Mesendoderm (in vitro differentiated cells): ENCODE data around the gene DST.

Source experiments
- DNase-seq: peaks from one replicate; pipeline ENCODE4 v3.0.0; 2013
- H2AK5ac ChIP-seq: 2 replicates; pipeline ENCODE4 v1.6.1; 2013; ENCODE audit warnings: low read length, inconsistent platforms
- H2BK120ac ChIP-seq: 2 replicates; pipeline ENCODE4 v1.6.1; 2013; ENCODE audit warnings: low read depth, mild to moderate bottlenecking, low read length, moderate library complexity, mixed read lengths
- H2BK15ac ChIP-seq: replicated peaks from 2 replicates; pipeline ENCODE4 v1.6.1; 2013; ENCODE audit warnings: low read depth, mild to moderate bottlenecking, moderate library complexity
- H2BK5ac ChIP-seq: 2 replicates; pipeline ENCODE4 v1.6.1; 2013; ENCODE audit warnings: low read length, inconsistent platforms
- H3K18ac ChIP-seq: 2 replicates; pipeline ENCODE4 v1.6.1; 2013; ENCODE audit warnings: mild to moderate bottlenecking, low read length, mixed read lengths
- H3K23ac ChIP-seq: one replicate; pipeline ENCODE4 v1.6.1; 2013; ENCODE audit warnings: low read length
- H3K27ac ChIP-seq: 2 replicates; pipeline ENCODE4 v1.5.1; 2013; ENCODE audit warnings: low read depth, mild to moderate bottlenecking, inconsistent platforms, low read length, moderate library complexity
- H3K27me3 ChIP-seq: 2 replicates; pipeline ENCODE4 v1.6.1; 2013; ENCODE audit warnings: low read length, control low read depth, mild to moderate bottlenecking, inconsistent platforms; ENCODE audit not compliant: insufficient read depth, poor library complexity
- H3K36me3 ChIP-seq: 2 replicates; pipeline ENCODE4 v1.6.1; 2013; ENCODE audit warnings: low read length, inconsistent platforms; ENCODE audit not compliant: control insufficient read depth, insufficient read depth
- H3K4ac ChIP-seq: one replicate; pipeline ENCODE4 v1.6.1; 2013; ENCODE audit warnings: low read depth, mild to moderate bottlenecking, low read length, moderate library complexity
- H3K4me1 ChIP-seq: 2 replicates; pipeline ENCODE4 v1.6.1; 2013; ENCODE audit warnings: low read depth, low read length, inconsistent platforms; ENCODE audit not compliant: control insufficient read depth
- H3K4me2 ChIP-seq: 2 replicates; pipeline ENCODE4 v1.6.1; 2013; ENCODE audit warnings: low read length
- H3K4me3 ChIP-seq: 2 replicates; pipeline ENCODE4 v1.5.1; 2013; ENCODE audit warnings: mild to moderate bottlenecking, low read length
- H3K56ac ChIP-seq: one replicate; pipeline ENCODE4 v1.6.1; 2013; ENCODE audit warnings: low read length
- H3K79me1 ChIP-seq: 2 replicates; pipeline ENCODE4 v1.6.1; 2013; ENCODE audit warnings: low read length, inconsistent platforms
- H3K79me2 ChIP-seq: 2 replicates; pipeline ENCODE4 v1.6.1; 2013; ENCODE audit warnings: mild to moderate bottlenecking, low read length; ENCODE audit not compliant: control insufficient read depth, insufficient read depth
- H3K9ac ChIP-seq: 2 replicates; pipeline ENCODE4 v1.6.1; 2013; ENCODE audit warnings: low read length, inconsistent platforms
- H4K5ac ChIP-seq: one replicate; pipeline ENCODE4 v1.6.1; 2013; ENCODE audit warnings: low read length
- H4K8ac ChIP-seq: one replicate; pipeline ENCODE4 v1.6.1; 2013; ENCODE audit warnings: low read depth, mild to moderate bottlenecking, control low read depth, low read length, moderate library complexity
- WGBS: extraction: QIAGEN DNeasy Blood & Tissue Kit; methylation state at CpG from one replicate; pipeline ENCODE4 v1.1.7; 2013; ENCODE audit warnings: low lambda C conversion rate, missing lambda C conversion rate; ENCODE audit not compliant: insufficient coverage; ENCODE audit errors: extremely low coverage; 5-methylcytosine and 5-hydroxymethylcytosine counted together

Gene DST

DNA sequence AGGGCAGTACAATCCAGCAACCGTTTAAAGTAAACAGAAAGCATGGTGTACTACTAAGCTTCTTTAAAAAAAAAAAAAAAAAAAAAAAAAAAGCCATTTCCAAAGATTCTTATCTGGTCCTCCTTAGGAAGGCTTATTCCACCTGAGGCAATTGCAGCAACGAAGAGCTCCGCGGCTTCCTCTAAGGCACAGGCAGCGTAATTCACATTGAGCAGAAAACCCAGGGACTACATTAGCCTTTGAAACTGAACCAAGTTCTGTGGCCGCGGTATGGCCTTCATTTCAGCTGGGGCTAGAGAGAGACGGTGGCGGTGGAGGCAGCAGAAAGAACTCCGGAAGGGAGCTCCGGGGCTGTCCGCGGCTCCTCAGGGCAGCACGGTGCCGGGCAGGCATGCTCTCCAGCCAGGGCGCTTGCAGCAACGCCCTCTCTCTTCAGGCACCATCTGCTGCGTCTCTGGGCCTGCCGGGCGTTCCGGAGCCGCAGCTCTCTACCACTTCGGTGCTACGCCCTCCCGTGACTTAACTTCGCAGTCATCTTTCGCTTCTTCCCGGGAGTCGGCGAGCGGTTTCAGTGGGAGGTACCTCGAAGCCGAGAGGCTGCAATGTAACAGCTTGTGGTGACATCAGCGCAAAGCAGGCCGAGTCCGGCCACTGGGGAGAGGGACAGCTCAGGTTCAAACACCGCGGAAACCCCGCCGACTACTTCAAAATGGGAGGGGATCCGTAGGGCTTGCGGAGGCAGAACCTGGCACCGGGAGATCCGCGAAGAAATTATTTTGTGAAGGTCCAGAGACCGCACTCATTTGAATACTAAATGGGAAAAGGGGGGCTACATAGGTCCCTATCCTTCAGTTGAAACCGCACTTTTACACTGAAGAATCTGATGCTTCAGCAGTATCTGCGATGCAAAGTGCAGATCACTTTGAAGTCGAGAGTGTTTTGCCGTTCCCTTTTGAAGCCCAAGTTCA, 100.0 kb downstream of the DST start:
- H3K18ac ChIP-seq: peak overlapping the region; percentile 77
- WGBS: no CpG with 5 or more reads among the region's 50 CpGs
- H3K36me3 ChIP-seq: no peaks in the 10 kb centered on the region
- no peak overlapping the region for H2BK15ac ChIP-seq
- no peak overlapping the region for H3K4ac ChIP-seq
- H2BK120ac ChIP-seq: no peak overlapping the region
- H3K79me1 ChIP-seq: no peaks in the 10 kb centered on the region
- peak overlapping the region; percentile 56 for H2BK5ac ChIP-seq
- no peak overlapping the region for H4K8ac ChIP-seq
- H3K23ac ChIP-seq: no peak overlapping the region
- DNase-seq: peak; percentile 99
- peak overlapping the region; percentile 91 for H3K56ac ChIP-seq
- peak overlapping the region; percentile 85 for H3K4me2 ChIP-seq
- H2AK5ac ChIP-seq: no peak overlapping the region
- H3K9ac ChIP-seq: peak overlapping the region; percentile 84
- H3K27ac ChIP-seq: peak overlapping the region; percentile 98
- H3K4me1 ChIP-seq: peaks cover 5% of the 10 kb centered on the region
- peak overlapping the region; percentile 69 for H3K4me3 ChIP-seq
- peaks cover 2% of the 10 kb centered on the region for H3K79me2 ChIP-seq
- no peaks in the 10 kb centered on the region for H3K27me3 ChIP-seq
- no peak overlapping the region for H4K5ac ChIP-seq

DNA sequence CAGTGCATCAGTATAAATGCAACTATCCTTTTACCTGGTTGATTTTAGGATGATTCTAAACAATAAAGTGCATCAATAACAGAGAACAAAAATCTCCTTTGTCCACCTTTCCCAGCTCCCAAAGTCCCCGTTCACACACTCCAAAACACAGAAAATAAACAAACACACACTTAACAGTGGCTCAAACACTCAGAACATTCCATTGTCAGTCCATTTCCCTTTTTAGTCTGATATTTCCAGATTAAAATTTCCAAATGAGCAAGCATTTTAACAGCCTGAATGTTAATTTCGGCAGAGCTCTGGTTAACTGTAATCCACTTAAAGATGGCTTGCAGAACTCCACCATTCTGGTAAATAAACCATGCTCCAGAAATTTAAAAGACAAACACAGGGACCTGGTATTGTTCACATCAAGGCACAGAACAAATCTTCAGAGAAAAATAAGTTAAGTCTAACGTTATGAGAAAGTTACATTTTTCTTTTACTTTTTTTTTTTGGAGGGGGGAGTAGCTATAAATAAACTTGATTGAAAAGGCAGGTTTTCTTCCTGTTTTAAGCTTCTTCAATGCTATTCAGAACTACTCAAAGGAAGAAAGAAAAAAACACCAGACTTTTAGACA, 100.8 kb downstream of the DST start:
- H3K27me3 ChIP-seq: no peaks in the 10 kb centered on the region
- peaks cover 5% of the 10 kb centered on the region for H3K4me1 ChIP-seq
- H3K4me2 ChIP-seq: peak overlapping the region; percentile 8
- no peak overlapping the region for H2AK5ac ChIP-seq
- H3K4me3 ChIP-seq: no peak overlapping the region
- H2BK5ac ChIP-seq: no peak overlapping the region
- no peaks in the 10 kb centered on the region for H3K36me3 ChIP-seq
- no peak overlapping the region for H4K8ac ChIP-seq
- H3K27ac ChIP-seq: no peak overlapping the region
- H3K79me2 ChIP-seq: peaks cover 2% of the 10 kb centered on the region
- no peaks in the 10 kb centered on the region for H3K79me1 ChIP-seq
- H3K18ac ChIP-seq: peak overlapping the region; percentile 39
- H3K9ac ChIP-seq: peak overlapping the region; percentile 39
- no CpG with 5 or more reads among the region's 3 CpGs for WGBS
- H4K5ac ChIP-seq: no peak overlapping the region
- no peak overlapping the region for H3K4ac ChIP-seq
- H3K23ac ChIP-seq: no peak overlapping the region
- no peak overlapping the region for H2BK15ac ChIP-seq
- DNase-seq: no peak
- H3K56ac ChIP-seq: peak overlapping the region; percentile 50
- H2BK120ac ChIP-seq: no peak overlapping the region

DNA sequence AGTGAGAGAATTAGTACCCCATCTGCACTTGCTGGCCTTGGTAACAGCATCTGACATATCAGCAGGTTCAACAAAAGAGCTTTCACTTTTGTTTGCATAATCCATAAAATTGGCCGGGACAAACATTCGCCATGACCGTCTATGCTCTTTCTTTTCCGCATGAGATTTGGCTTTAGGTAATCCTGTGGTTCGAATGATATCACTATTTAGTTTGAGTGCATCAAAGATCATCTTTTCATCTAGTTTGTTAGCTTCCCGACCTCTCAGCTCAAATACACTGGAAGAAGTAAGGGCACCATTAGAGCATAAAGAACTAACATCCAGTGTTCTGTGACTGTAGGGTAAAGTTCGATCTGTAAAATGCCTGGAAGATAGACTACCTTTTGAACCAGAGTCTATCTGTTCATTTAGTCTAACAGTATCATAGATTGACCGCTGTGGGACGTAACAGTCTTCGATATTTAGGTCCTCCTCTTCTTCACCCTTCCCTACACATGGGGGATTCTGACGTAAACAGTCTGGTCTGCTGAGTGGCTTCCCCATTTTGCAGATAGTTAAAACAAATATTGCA, 101.6 kb downstream of the DST start:
- Histone ChIP-seq H3K4me1 (peaks cover 5% of the 10 kb centered on the region), H3K23ac (no peak overlapping the region), H4K5ac (no peak overlapping the region), H3K4ac (no peak overlapping the region), H3K79me2 (peaks cover 2% of the 10 kb centered on the region), H3K9ac (no peak overlapping the region), H3K36me3 (peaks cover 1% of the 10 kb centered on the region), H3K56ac (no peak overlapping the region), H3K18ac (no peak overlapping the region), H3K27ac (no peak overlapping the region), H2BK5ac (no peak overlapping the region), H2BK15ac (no peak overlapping the region), H2BK120ac (no peak overlapping the region), H3K79me1 (no peaks in the 10 kb centered on the region), H3K4me3 (no peak overlapping the region), H2AK5ac (no peak overlapping the region), H4K8ac (no peak overlapping the region), H3K4me2 (no peak overlapping the region), H3K27me3 (no peaks in the 10 kb centered on the region)
- no CpG with 5 or more reads among the region's 11 CpGs for WGBS
- no peak for DNase-seq

DNA sequence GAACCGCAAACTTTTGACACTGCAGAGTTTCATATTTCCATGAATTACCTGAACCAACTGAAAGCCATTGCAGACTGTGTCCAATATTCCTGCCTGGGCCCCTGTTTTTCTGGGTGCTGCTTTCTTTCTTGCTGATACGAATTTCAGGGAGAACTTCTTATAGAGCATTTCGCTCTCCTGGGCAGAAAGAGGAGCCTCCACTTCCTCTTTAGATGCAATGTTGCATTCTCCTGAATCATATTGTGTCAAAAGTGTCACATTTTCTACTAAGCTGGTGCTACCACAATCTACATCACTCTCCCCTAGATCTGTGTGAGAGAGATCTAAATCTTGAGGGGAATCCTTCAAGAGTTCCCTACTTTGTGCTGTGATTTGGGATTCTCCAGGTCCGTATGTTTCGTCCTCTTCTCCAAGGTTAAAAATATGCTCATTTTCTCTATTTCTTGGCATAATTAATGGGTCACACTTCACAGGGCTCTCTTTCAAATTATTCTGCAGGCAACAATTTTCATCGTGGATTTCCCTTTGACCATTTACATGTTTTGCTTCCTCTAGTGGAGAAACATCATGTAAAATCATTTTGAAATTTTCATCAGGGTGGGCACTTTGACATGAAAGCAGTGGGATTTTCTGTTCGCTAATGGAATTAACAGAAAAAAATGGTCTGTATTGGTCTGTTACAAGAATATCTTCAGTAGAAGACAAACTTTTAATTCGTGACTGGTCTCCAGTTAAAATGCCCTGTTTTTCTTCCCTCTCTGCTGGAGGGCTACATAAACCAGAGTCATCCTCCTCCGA, 102.3 kb downstream of the DST start:
- DNase-seq: no peak
- H3K4me1 ChIP-seq: peaks cover 5% of the 10 kb centered on the region
- no peak overlapping the region for H3K56ac ChIP-seq
- no peak overlapping the region for H3K27ac ChIP-seq
- H3K9ac ChIP-seq: no peak overlapping the region
- no peaks in the 10 kb centered on the region for H3K79me1 ChIP-seq
- H3K4ac ChIP-seq: no peak overlapping the region
- H3K23ac ChIP-seq: no peak overlapping the region
- no peak overlapping the region for H2BK120ac ChIP-seq
- H2BK5ac ChIP-seq: no peak overlapping the region
- H3K18ac ChIP-seq: no peak overlapping the region
- H3K4me3 ChIP-seq: no peak overlapping the region
- peaks cover 2% of the 10 kb centered on the region for H3K79me2 ChIP-seq
- no peak overlapping the region for H2AK5ac ChIP-seq
- H3K4me2 ChIP-seq: no peak overlapping the region
- H4K5ac ChIP-seq: no peak overlapping the region
- no peak overlapping the region for H2BK15ac ChIP-seq
- H4K8ac ChIP-seq: no peak overlapping the region
- no CpG with 5 or more reads among the region's 9 CpGs for WGBS
- no peaks in the 10 kb centered on the region for H3K27me3 ChIP-seq
- H3K36me3 ChIP-seq: peaks cover 1% of the 10 kb centered on the region

DNA sequence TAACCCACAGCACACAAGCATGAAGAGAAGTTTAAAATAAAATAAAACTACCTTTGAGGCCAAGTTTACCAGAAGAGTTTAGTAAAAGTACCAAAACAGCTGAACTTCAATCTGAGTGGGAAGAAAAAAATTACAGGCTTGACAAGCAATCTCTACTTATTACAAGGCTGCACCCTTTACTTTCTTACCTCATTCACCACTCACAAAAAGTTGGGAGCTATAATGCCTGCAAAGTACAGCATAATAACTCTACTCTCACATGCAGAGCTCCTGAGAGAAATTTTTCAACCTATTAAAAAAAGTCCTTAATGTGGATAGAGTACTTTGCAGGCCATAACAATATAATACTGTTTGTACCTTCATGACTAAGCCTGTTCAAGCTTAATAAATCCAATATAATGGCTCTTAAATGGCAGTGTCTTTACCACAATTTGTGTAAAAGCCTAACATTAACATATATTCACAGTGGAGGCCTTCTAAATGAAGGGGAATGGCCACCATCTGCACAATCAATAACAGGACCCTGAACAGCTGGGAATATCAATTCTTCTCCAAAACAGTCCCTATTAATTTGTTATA, 103.1 kb downstream of the DST start:
- H2BK15ac ChIP-seq: no peak overlapping the region
- no peak overlapping the region for H3K27ac ChIP-seq
- no peak overlapping the region for H3K56ac ChIP-seq
- peaks cover 2% of the 10 kb centered on the region for H3K79me2 ChIP-seq
- no peaks in the 10 kb centered on the region for H3K79me1 ChIP-seq
- no peak overlapping the region for H2BK120ac ChIP-seq
- H4K5ac ChIP-seq: no peak overlapping the region
- H3K9ac ChIP-seq: no peak overlapping the region
- no peak for DNase-seq
- peaks cover 1% of the 10 kb centered on the region for H3K36me3 ChIP-seq
- H3K23ac ChIP-seq: no peak overlapping the region
- H3K4me1 ChIP-seq: peaks cover 5% of the 10 kb centered on the region
- no peak overlapping the region for H2AK5ac ChIP-seq
- H3K4ac ChIP-seq: no peak overlapping the region
- H2BK5ac ChIP-seq: no peak overlapping the region
- no peak overlapping the region for H3K4me2 ChIP-seq
- no peaks in the 10 kb centered on the region for H3K27me3 ChIP-seq
- H3K4me3 ChIP-seq: no peak overlapping the region
- H3K18ac ChIP-seq: no peak overlapping the region
- H4K8ac ChIP-seq: no peak overlapping the region
